Astrocyte (in vitro differentiated cells and primary cell): ENCODE results near the gene FDX2. TPM values are rescaled to one million over a fixed set of nuclear protein-coding genes. Genes with fewer than 3 reads are reported as not detected.

ENCODE experiments used
- DNase-seq: peaks from one replicate; pipeline ENCODE4 v3.0.0-alpha.2; 2010; ENCODE audit warnings: low read depth
- FAIRE-seq: peaks from 2 replicates; lab custom pipeline; 2011; peaks lifted over from hg19 to GRCh38; lab: Jason Lieb, UNC
- H2AFZ ChIP-seq: 2 replicates; pipeline ENCODE4 v1.6.0; 2012; ENCODE audit warnings: low read depth, low read length, inconsistent platforms
- H3K27ac ChIP-seq: 2 replicates; pipeline ENCODE4 v1.5.1; 2011; ENCODE audit warnings: low read depth, low read length, inconsistent platforms
- H3K27me3 ChIP-seq: 2 replicates; pipeline ENCODE4 v1.6.0; 2011; ENCODE audit warnings: low read length, inconsistent platforms; ENCODE audit not compliant: insufficient read depth
- H3K36me3 ChIP-seq: 2 replicates; pipeline ENCODE4 v1.5.1; 2011; ENCODE audit warnings: low read length, inconsistent platforms; ENCODE audit not compliant: insufficient read depth
- H3K4me1 ChIP-seq: 2 replicates; pipeline ENCODE4 v1.5.1; 2011; ENCODE audit warnings: low read length, inconsistent platforms; ENCODE audit not compliant: insufficient read depth
- H3K4me2 ChIP-seq: 2 replicates; pipeline ENCODE4 v1.6.0; 2012; ENCODE audit warnings: low read length, inconsistent platforms
- H3K4me3 ChIP-seq: 2 replicates; pipeline ENCODE4 v1.5.1; 2011; ENCODE audit warnings: low read depth, mild to moderate bottlenecking, low read length, inconsistent platforms; ENCODE audit not compliant: insufficient read depth
- H3K79me2 ChIP-seq: 2 replicates; pipeline ENCODE4 v1.6.0; 2012; ENCODE audit warnings: mild to moderate bottlenecking, low read length, inconsistent platforms; ENCODE audit not compliant: insufficient read depth
- H3K9ac ChIP-seq: 2 replicates; pipeline ENCODE4 v1.6.0; 2012; ENCODE audit warnings: mild to moderate bottlenecking, low read length, inconsistent platforms
- H3K9me3 ChIP-seq: 2 replicates; pipeline ENCODE4 v1.5.1; 2012; ENCODE audit warnings: low read depth, mild to moderate bottlenecking, low read length, inconsistent platforms; ENCODE audit not compliant: insufficient read depth
- H4K20me1 ChIP-seq: 2 replicates; pipeline ENCODE4 v1.6.0; 2012; ENCODE audit warnings: low read length, inconsistent platforms; ENCODE audit not compliant: insufficient read depth
- H3K27ac Mint-ChIP-seq: one replicate; pipeline ENCODE4 v1.8.0; 2021; ENCODE audit warnings: mild to moderate bottlenecking, mixed read lengths; ENCODE audit not compliant: unreplicated experiment
- H3K27me3 Mint-ChIP-seq: one replicate; pipeline ENCODE4 v1.8.0; 2021; ENCODE audit warnings: low read depth, mixed read lengths; ENCODE audit not compliant: unreplicated experiment
- H3K36me3 Mint-ChIP-seq: one replicate; pipeline ENCODE4 v1.8.0; 2021; ENCODE audit warnings: low read depth, mixed read lengths; ENCODE audit not compliant: unreplicated experiment
- H3K4me1 Mint-ChIP-seq: one replicate; pipeline ENCODE4 v1.8.0; 2021; ENCODE audit warnings: low read depth, mixed read lengths; ENCODE audit not compliant: unreplicated experiment
- H3K4me3 Mint-ChIP-seq: one replicate; pipeline ENCODE4 v1.8.0; 2021; ENCODE audit warnings: mild to moderate bottlenecking, moderate library complexity, mixed read lengths; ENCODE audit not compliant: unreplicated experiment
- H3K9me3 Mint-ChIP-seq: one replicate; pipeline ENCODE4 v1.8.0; 2021; ENCODE audit warnings: mild to moderate bottlenecking, mixed read lengths; ENCODE audit not compliant: unreplicated experiment
- CTCF ChIP-seq: IDR thresholded peaks from 2 replicates; pipeline ENCODE4 v1.5.1; 2011; ENCODE audit warnings: low read depth, mild to moderate bottlenecking, inconsistent platforms, low read length, moderate library complexity; ENCODE audit not compliant: insufficient read depth
- EZH2 ChIP-seq: IDR thresholded peaks from 2 replicates; pipeline ENCODE4 v1.6.1; 2012; ENCODE audit warnings: mild to moderate bottlenecking, low read length, inconsistent platforms; ENCODE audit not compliant: insufficient read depth
- total RNA-seq: library from RNA; stranded (reverse); gene quantifications from 2 replicates; pipeline ENCODE4 v1.2.1, GENCODE V29; 2021

FDX2 gene
- total RNA-seq, 1 donor from 2014 or later: 24.4 TPM

- H3K4me1 Mint-ChIP-seq: no peaks in the 10 kb centered on the region
- Histone ChIP-seq H3K36me3 (peaks cover 12% of the 10 kb centered on the region), H3K4me1 (peaks cover 9% of the 10 kb centered on the region), H2AFZ (no peak overlapping the region), H3K9me3 (no peaks in the 10 kb centered on the region), H4K20me1 (peaks cover 24% of the 10 kb centered on the region), H3K79me2 (peaks cover 9% of the 10 kb centered on the region), H3K4me2 (no peak overlapping the region), H3K27ac (no peak overlapping the region), H3K27me3 (no peaks in the 10 kb centered on the region), H3K9ac (no peak overlapping the region), H3K4me3 (no peak overlapping the region)
- FAIRE-seq (no peak), DNase-seq (no peak)
- no peak overlapping the region for H3K27ac Mint-ChIP-seq
- peaks cover 3% of the 10 kb centered on the region for H3K9me3 Mint-ChIP-seq
- no peak overlapping the region for H3K4me3 Mint-ChIP-seq
- peaks cover 40% of the 10 kb centered on the region for H3K36me3 Mint-ChIP-seq
- H3K27me3 Mint-ChIP-seq: no peaks in the 10 kb centered on the region
- TF ChIP-seq EZH2 (no peak), CTCF (no peak)
These were observed 48.8 kb upstream of the FDX2 start for GRCh38 chr19:10364644-10365043.

DNA sequence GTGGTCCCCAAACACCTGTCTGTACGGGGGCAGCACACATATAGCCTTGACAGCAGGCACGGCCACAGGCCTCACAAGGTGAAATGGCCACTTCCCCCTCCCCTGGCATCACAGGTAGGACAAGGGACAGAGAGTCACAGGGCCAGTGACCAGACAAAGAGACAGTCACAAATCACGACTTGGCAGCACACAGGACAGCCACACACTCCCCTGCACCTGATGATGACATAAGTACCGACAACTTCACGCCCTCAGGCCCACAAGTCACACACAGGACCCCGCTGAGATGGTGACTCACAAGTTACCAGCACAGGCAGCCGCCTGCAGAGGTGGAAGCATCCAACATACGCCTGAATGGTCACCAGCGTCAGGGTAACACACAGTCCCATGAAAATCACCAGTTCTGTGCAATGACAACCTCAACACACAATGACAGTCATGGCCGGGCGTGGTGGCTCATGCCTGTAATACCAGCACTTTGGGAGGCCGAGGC lies 48.0 kb upstream of the FDX2 start:
- Mint-ChIP-seq H3K9me3 (no peaks in the 10 kb centered on the region), H3K27me3 (no peaks in the 10 kb centered on the region), H3K36me3 (peaks cover 38% of the 10 kb centered on the region), H3K27ac (no peak overlapping the region), H3K4me3 (no peak overlapping the region), H3K4me1 (no peaks in the 10 kb centered on the region)
- no peak overlapping the region for H3K4me2 ChIP-seq
- no peak overlapping the region for H3K9ac ChIP-seq
- peaks cover 24% of the 10 kb centered on the region for H4K20me1 ChIP-seq
- H3K4me3 ChIP-seq: no peak overlapping the region
- H3K36me3 ChIP-seq: peaks cover 12% of the 10 kb centered on the region
- H3K27me3 ChIP-seq: no peaks in the 10 kb centered on the region
- peaks cover 9% of the 10 kb centered on the region for H3K79me2 ChIP-seq
- peaks cover 9% of the 10 kb centered on the region for H3K4me1 ChIP-seq
- DNase-seq (peak; percentile 29), FAIRE-seq (no peak)
- H3K9me3 ChIP-seq: no peaks in the 10 kb centered on the region
- H3K27ac ChIP-seq: no peak overlapping the region
- no peak overlapping the region for H2AFZ ChIP-seq
- TF ChIP-seq EZH2: no peak
- TF ChIP-seq CTCF: no peak

DNA sequence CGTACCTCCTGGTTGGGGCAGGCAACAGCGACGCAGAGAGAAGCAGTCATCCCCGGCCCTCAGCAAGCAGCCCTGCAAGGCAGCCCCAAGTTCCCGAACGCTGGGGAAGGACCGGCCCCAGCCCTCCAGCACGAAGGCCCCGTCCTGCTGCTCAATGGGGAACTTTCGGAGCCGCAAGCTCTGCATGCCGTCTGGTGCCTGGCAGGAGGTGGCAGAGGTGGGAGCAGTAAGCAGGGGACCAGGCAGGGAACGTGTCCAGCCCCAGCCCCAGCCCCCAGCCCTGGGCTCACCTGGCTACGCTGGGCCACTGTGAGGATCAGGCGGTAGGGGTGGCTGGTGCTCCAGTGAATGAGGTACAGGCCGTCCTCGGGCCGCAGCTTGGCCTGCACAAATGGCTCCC lies 46.4 kb upstream of the FDX2 start:
- Histone ChIP-seq H3K4me1 (peaks cover 9% of the 10 kb centered on the region), H3K4me3 (no peak overlapping the region), H3K9me3 (no peaks in the 10 kb centered on the region), H3K9ac (no peak overlapping the region), H2AFZ (no peak overlapping the region), H3K4me2 (no peak overlapping the region), H3K27ac (no peak overlapping the region), H3K27me3 (no peaks in the 10 kb centered on the region), H4K20me1 (peaks cover 24% of the 10 kb centered on the region), H3K36me3 (peaks cover 11% of the 10 kb centered on the region), H3K79me2 (peaks cover 9% of the 10 kb centered on the region)
- FAIRE-seq (no peak), DNase-seq (no peak)
- Mint-ChIP-seq H3K4me1 (no peaks in the 10 kb centered on the region), H3K9me3 (no peaks in the 10 kb centered on the region), H3K27ac (no peak overlapping the region), H3K4me3 (no peak overlapping the region), H3K27me3 (no peaks in the 10 kb centered on the region), H3K36me3 (peaks cover 26% of the 10 kb centered on the region)
- TF ChIP-seq EZH2 (no peak), CTCF (no peak)
